MM.1S (cell line): ENCODE measurements around the gene UBAC2.

Source experiments
- EZH2phosphoT487 ChIP-seq: fragments of 300-600 bp; sonication (generic); IDR thresholded peaks from 2 replicates; pipeline ENCODE4 v1.6.1; 2018; ENCODE audit warnings: antibody characterized with exemption, low read length
- TF ChIP-seq, protein P1 (sequence below): fragments of 300-600 bp; sonication (generic); IDR thresholded peaks from 2 replicates; pipeline ENCODE4 v1.5.1; 2016; ENCODE audit warnings: antibody characterized with exemption, low read length, mixed read lengths

DNA sequence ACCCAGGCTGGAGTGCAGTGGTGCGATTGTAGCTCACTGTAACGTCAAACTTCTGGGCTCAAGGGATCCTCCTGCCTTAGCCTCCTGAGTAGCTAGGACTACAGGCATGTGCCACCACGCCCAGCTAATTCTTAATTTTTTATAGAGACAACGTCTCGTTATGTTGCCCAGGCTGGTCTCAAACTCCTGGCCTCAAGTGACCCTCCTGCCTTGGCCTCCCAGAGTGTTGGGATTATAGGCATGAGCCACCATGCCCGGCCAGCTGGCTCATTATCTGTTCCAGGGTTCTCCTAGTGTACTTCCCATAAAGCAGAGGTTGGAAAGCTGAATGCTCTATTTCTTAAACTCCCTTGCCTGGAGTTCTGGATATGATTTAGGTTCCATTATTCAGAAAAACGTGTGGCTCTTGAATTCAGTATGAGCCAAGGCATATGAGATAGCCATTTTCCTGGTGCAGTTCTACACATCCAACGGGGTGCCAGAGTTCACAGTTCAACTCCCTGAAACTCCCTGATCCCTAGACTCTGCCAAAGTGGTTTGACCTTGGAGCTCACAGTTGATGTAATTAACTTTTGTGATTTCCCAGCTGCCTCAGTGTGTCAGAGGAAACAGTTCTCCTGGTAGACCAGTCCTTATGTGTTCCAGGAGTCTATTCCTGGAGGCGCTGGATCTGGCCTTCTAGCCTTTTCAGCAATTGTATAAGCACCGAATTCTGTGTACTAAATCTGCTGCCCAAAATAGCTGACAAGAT is 85.0 kb downstream of the UBAC2 start:
- TF ChIP-seq EZH2phosphoT487 = no peak
- TF ChIP-seq, protein P1, sequence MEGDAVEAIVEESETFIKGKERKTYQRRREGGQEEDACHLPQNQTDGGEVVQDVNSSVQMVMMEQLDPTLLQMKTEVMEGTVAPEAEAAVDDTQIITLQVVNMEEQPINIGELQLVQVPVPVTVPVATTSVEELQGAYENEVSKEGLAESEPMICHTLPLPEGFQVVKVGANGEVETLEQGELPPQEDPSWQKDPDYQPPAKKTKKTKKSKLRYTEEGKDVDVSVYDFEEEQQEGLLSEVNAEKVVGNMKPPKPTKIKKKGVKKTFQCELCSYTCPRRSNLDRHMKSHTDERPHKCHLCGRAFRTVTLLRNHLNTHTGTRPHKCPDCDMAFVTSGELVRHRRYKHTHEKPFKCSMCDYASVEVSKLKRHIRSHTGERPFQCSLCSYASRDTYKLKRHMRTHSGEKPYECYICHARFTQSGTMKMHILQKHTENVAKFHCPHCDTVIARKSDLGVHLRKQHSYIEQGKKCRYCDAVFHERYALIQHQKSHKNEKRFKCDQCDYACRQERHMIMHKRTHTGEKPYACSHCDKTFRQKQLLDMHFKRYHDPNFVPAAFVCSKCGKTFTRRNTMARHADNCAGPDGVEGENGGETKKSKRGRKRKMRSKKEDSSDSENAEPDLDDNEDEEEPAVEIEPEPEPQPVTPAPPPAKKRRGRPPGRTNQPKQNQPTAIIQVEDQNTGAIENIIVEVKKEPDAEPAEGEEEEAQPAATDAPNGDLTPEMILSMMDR = no peak
